LNCaP clone FGC (cell line): ENCODE results near the gene EPB41L4A.

Experiments used
- DNase-seq: peaks from one replicate; pipeline ENCODE4 v3.0.0-alpha.2; 2011; ENCODE audit warnings: low read depth
- H3K4me3 ChIP-seq: 2 replicates; pipeline ENCODE4 v1.5.1; 2011; ENCODE audit warnings: mild to moderate bottlenecking, low read depth, low read length, control low read depth
- TF ChIP-seq, protein P1 (sequence below): IDR thresholded peaks from 2 replicates; pipeline ENCODE4 v1.5.1; 2012; ENCODE audit warnings: mild to moderate bottlenecking; ENCODE audit not compliant: control insufficient read depth, insufficient read depth; ENCODE audit errors: extremely low read depth

Gene EPB41L4A

DNA sequence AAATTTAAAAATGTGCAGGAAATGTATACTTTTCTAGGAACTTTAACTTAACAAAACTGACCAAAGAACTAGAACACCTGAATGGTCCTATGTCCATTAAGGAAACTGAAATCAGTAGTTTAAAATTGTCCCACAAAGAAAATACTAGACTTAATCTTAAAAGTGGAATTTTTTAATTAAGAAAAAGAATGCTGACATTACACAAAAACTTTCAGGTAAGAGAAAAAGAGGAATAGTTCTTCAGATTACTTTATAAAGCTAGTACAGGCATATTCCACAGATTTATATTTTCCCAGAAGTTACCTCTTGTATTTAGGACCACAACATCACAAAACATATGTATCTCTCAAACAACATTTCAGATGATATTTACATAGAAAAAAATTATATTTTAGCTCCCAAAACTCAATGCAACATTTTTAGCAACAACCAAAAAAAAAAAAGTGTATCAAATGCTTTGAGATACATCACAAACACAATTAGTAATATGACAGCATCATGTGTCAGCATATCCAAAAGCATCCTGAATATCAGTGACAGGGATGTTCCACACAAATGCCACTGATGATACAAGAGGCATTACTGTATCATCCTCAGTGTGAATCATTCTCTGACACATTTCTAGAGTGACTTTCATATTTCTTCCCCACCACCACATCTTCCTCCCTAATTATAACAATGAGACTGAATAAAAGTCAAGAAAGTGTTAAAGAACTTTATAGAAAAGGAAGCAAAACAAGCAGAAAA is 264.0 kb downstream of the EPB41L4A start:
- DNase-seq: no peak
- no peak overlapping the region for H3K4me3 ChIP-seq
- TF ChIP-seq, protein P1, sequence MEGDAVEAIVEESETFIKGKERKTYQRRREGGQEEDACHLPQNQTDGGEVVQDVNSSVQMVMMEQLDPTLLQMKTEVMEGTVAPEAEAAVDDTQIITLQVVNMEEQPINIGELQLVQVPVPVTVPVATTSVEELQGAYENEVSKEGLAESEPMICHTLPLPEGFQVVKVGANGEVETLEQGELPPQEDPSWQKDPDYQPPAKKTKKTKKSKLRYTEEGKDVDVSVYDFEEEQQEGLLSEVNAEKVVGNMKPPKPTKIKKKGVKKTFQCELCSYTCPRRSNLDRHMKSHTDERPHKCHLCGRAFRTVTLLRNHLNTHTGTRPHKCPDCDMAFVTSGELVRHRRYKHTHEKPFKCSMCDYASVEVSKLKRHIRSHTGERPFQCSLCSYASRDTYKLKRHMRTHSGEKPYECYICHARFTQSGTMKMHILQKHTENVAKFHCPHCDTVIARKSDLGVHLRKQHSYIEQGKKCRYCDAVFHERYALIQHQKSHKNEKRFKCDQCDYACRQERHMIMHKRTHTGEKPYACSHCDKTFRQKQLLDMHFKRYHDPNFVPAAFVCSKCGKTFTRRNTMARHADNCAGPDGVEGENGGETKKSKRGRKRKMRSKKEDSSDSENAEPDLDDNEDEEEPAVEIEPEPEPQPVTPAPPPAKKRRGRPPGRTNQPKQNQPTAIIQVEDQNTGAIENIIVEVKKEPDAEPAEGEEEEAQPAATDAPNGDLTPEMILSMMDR: no peak

DNA sequence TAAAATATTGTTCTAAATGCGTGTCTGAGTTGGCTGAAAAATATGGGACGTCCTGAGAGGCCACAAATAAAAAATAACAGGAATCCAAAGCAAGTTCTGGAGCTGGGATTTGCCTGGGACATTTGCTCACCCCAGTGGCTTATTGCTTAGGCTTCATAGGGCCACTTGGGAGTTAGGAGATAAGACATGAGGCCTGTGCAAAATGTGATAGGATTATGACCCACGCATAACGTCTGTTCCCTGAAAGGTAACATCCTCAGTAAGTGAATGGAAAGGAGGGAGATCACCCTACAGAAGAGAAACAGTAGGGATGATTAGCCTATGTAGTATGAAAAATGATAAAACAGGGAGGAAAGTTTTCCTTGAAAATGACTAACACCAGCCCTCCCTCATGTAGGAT is 269.4 kb downstream of the EPB41L4A start:
- DNase-seq: no peak
- TF ChIP-seq, protein P1: no peak
- no peak overlapping the region for H3K4me3 ChIP-seq

DNA sequence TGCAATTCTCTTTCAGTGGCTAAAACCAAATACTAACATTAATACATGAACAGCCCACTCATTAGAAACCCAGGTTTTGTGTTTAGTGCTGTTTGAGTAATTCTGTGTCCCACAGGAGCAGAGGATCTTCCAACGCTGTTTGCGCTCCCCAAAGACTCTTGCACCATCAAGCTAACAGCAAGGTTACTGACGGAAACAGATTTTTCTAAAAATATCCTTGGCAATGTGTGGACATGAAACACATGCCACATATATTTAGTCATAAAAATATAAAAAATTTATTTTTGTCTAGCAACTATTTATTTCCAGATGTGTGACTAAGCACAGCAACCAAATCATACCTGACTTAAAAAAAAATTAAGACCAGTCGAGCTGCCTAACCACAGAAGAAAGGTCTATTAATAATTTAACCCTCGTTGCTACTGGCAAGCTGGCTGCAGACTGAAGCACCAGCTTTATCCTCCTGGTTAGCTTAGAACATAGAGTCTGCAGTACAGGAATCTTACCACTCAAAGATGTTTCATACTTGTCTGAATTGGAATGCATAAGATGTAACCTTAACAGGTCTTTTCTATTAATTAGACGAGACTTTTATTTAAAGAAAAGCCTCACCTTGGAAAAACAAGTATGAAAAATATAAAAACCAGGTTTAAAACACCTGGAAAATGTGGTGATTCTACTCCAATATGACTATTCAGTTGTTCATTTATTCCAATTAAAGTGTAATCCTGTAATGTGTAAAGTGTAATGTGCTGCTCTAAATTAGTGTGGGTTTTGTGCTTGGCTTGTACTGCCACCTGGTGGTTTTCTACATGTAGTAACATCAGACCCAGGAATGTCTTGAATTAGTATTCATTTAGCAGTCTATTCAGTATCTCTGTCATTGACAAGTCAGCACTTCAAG is 272.5 kb downstream of the EPB41L4A start:
- H3K4me3 ChIP-seq: no peak overlapping the region
- DNase-seq: peak; percentile 49
- TF ChIP-seq, protein P1: peak; percentile 77

DNA sequence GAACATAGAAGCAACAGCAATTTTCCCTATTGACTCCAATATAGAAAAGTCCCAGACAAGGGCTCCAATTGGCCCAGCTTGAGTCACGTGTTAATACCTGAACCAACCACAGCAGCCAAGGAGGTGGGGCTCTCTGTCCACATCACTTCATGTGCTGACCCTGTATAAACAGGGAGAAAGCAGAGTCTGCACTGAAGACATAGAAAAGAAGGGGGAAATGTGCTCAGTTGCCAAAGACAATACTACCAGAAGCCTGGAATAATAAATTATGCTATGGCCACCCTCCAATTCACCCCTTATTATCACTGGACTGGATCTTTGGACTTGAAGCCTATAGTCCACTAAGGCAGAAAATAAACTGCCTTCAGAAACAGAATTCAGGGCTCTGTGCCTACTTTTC is 275.4 kb downstream of the EPB41L4A start:
- no peak for DNase-seq
- TF ChIP-seq, protein P1: no peak
- no peak overlapping the region for H3K4me3 ChIP-seq

DNA sequence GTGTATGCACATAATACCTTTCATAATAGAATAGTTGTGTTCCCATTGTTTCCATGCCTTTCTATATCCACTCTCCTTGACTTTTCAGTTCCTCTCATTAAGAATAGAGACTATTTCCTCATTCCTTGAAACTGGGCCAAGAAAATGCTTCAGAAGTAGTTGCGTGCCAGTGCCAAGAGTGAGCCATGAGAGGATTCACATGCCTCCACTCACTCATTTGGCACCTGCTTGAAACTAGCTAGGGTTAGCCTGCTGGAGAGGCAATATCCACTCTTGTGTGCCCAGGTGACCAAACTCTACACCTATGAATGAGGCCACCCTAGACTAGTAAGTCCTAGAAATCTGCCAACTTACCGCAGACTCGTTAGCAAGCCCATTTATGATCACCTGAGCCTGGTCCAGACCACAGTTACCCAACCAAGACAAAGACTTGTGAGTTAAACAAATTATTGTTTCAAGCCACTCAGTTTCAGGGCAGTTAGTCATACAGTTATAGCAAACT is 276.3 kb downstream of the EPB41L4A start:
- no peak for DNase-seq
- no peak overlapping the region for H3K4me3 ChIP-seq
- TF ChIP-seq, protein P1: no peak

DNA sequence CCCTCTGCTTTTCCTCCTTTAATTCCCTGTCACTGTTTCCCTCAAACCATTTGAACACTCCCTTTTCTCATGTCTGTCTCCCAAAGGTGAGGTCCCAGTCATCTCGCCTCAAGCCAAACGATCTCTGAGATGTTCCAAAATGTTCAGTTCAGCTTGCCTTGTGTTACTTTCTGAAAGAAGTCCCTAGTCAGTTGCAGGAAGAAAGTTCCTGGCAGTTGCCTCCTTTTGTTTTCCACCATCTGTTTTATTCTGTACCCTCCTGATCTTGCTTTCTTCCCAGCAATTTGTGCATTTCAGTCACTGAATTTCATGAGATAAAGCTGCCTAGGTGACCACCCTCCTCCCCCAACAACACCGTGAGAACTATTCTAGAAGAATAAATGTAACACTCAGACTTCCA is 277.5 kb downstream of the EPB41L4A start:
- no peak overlapping the region for H3K4me3 ChIP-seq
- TF ChIP-seq, protein P1: no peak
- no peak for DNase-seq
